Left lobe of liver (tissue), 2 donors: ENCODE data around the gene CKAP5. TPM values are rescaled to one million over a fixed set of nuclear protein-coding genes. Genes with fewer than 3 reads are reported as not detected.
A peak's percentile ranks its signal among the peaks of the same experiment; 100 is the strongest.

Source experiments
- ATAC-seq: fragments of 200-7000 bp; cut with Tn5 transposase; one replicate; pipeline ENCODE4 v1.9.1; 2020; ENCODE audit warnings: mild to moderate bottlenecking, moderate library complexity
- DNase-seq: peaks from one replicate; pipeline ENCODE4 v3.0.0-alpha.2; 2020; ENCODE audit warnings: low spot score
- total RNA-seq: library from RNA; stranded (reverse); gene quantifications from one replicate; pipeline ENCODE4 v1.2.1, GENCODE V29; 2021
- donor health status: DM: no; HTN: no; CAD: no; lungs with moderate emphysema.
- donor health status: DM: no; HTN: yes; CAD: no.

CKAP5 gene
- 19.5 TPM for total RNA-seq

GRCh38 chr11:46845740-46846509 lies at the start of gene CKAP5:
TSS of gene CKAP5 (minus strand) at chr11:46846280. CDS start at chr11:46821231, 25,049 bp downstream.
- ATAC-seq (peak; percentile 97), DNase-seq (peak; percentile 93)

GRCh38 chr11:46895821-46896220 lies 49.7 kb upstream of the CKAP5 start:
- ATAC-seq = peak; percentile 97
- DNase-seq = peak; percentile 92

GRCh38 chr11:46894961-46895360 lies 48.9 kb upstream of the CKAP5 start:
- ATAC-seq (no peak), DNase-seq (no peak)

- no peak for DNase-seq
- no peak for ATAC-seq
These were observed 48.4 kb upstream of the CKAP5 start for GRCh38 chr11:46894506-46894905.

- DNase-seq (no peak), ATAC-seq (no peak)
These were observed 46.8 kb upstream of the CKAP5 start for GRCh38 chr11:46892838-46893237.

- no peak for ATAC-seq
- no peak for DNase-seq
These were observed 46.0 kb upstream of the CKAP5 start for GRCh38 chr11:46892109-46892508.

GRCh38 chr11:46890665-46891064 lies 44.6 kb upstream of the CKAP5 start:
- DNase-seq (no peak), ATAC-seq (no peak)

GRCh38 chr11:46889689-46890475 lies 43.8 kb upstream of the CKAP5 start:
- peak; percentile 72 for DNase-seq
- peak; percentile 99 for ATAC-seq

- no peak for ATAC-seq
- DNase-seq = no peak
These were observed 43.2 kb upstream of the CKAP5 start for GRCh38 chr11:46889251-46889650.

GRCh38 chr11:46888636-46889035 lies 42.6 kb upstream of the CKAP5 start:
- DNase-seq = no peak

GRCh38 chr11:46886211-46886610 lies 40.1 kb upstream of the CKAP5 start:
- ATAC-seq = no peak
- DNase-seq = no peak

More at GRCh38 chr11:46888636-46889035, 42.6 kb upstream of the CKAP5 start:
- ATAC-seq = no peak

- no peak for ATAC-seq
- no peak for DNase-seq
These were observed 33.0 kb upstream of the CKAP5 start for GRCh38 chr11:46879056-46879585.

GRCh38 chr11:46877580-46877979 lies 31.5 kb upstream of the CKAP5 start:
- no peak for ATAC-seq
- DNase-seq = no peak

GRCh38 chr11:46876471-46876870 lies 30.4 kb upstream of the CKAP5 start:
- no peak for DNase-seq
- ATAC-seq = no peak

GRCh38 chr11:46874586-46874985 lies 28.5 kb upstream of the CKAP5 start:
- DNase-seq (no peak), ATAC-seq (no peak)

GRCh38 chr11:46868912-46869311 lies 22.8 kb upstream of the CKAP5 start:
- no peak for ATAC-seq
- no peak for DNase-seq

- no peak for DNase-seq
- ATAC-seq = no peak
These were observed 19.3 kb upstream of the CKAP5 start for GRCh38 chr11:46865340-46865739.

GRCh38 chr11:46860218-46860617 lies 14.1 kb upstream of the CKAP5 start:
- DNase-seq (no peak), ATAC-seq (no peak)

- ATAC-seq (no peak), DNase-seq (no peak)
These were observed 13.0 kb upstream of the CKAP5 start for GRCh38 chr11:46858920-46859546.

- peak; percentile 15 for ATAC-seq
These were observed 11.6 kb upstream of the CKAP5 start for GRCh38 chr11:46857666-46858065.

GRCh38 chr11:46856605-46857343 lies 10.7 kb upstream of the CKAP5 start:
- ATAC-seq (peak; percentile 18), DNase-seq (no peak)

More at GRCh38 chr11:46857666-46858065, 11.6 kb upstream of the CKAP5 start:
- DNase-seq = no peak
